K562 (cell line): ENCODE results near the gene DSP. TPM values are rescaled to one million over a fixed set of nuclear protein-coding genes. Genes with fewer than 3 reads are reported as not detected.

Source experiments
- BHLHE40 ChIP-seq: IDR thresholded peaks from 2 replicates; pipeline ENCODE4 v1.6.1; 2011; ENCODE audit warnings: low read length, improper control_type of control experiment
- ETS2 ChIP-seq: IDR thresholded peaks from 2 replicates; pipeline ENCODE4 v1.6.1; 2016; ENCODE audit warnings: borderline replicate concordance, missing genetic modification characterization, mild to moderate bottlenecking, moderate library complexity, missing compliant biosample characterization; ENCODE audit not compliant: poor library complexity, severe bottlenecking
- FOXK1 ChIP-seq: sonication (generic); formaldehyde crosslinking; IDR thresholded peaks from 2 replicates; pipeline ENCODE4 v1.8.0; 2022; ENCODE audit warnings: missing genetic modification reagents, mild to moderate bottlenecking, borderline replicate concordance
- FUS ChIP-seq: fragments of 200-400 bp; formaldehyde crosslinking; optimal IDR thresholded peaks from 2 replicates; pipeline ENCODE3; 2017; ENCODE audit warnings: low read depth, low read length
- HMBOX1 ChIP-seq: sonication (generic); IDR thresholded peaks from 2 replicates; pipeline ENCODE4 v1.6.1; 2016
- HNRNPK ChIP-seq: fragments of 200-400 bp; formaldehyde crosslinking; IDR thresholded peaks from one replicate; pipeline ENCODE4 v1.6.1; 2018; ENCODE audit warnings: mild to moderate bottlenecking, low read depth, low read length; ENCODE audit not compliant: poor library complexity, severe bottlenecking
- KLF13 ChIP-seq: fragments of 450-650 bp; IDR thresholded peaks from 2 replicates; pipeline ENCODE4 v1.6.1; 2016; ENCODE audit warnings: missing genetic modification characterization, low read depth, mild to moderate bottlenecking, missing compliant biosample characterization, moderate library complexity, borderline replicate concordance
- MNT ChIP-seq, 2 experiments: fragments of 450-650 bp; conservative IDR thresholded peaks; 2 replicates each; pipeline ENCODE4 v1.6.1; 2017; ENCODE audit warnings: mild to moderate bottlenecking in 2 of 2, moderate library complexity in 2 of 2
- NR2C1 ChIP-seq, 2 experiments: fragments of 450-650 bp; IDR thresholded peaks; 2 replicates each; pipeline ENCODE4 v1.6.1; 2017; ENCODE audit warnings: mild to moderate bottlenecking in 2 of 2, antibody characterized with exemption in 1 of 2, inconsistent platforms in 1 of 2, missing compliant biosample characterization in 1 of 2, missing genetic modification characterization in 1 of 2
- POLR2G ChIP-seq: fragments of 200-400 bp; formaldehyde crosslinking; IDR thresholded peaks from 2 replicates; pipeline ENCODE4 v1.6.1; 2017; ENCODE audit warnings: low read depth, mild to moderate bottlenecking, antibody characterized with exemption, low read length, moderate library complexity
- PTBP1 ChIP-seq: fragments of 200-400 bp; formaldehyde crosslinking; IDR thresholded peaks from 2 replicates; pipeline ENCODE4 v1.6.1; 2017; ENCODE audit warnings: low read depth, low read length
- STAG1 ChIP-seq: sonication (generic); formaldehyde crosslinking; IDR thresholded peaks from 2 replicates; pipeline ENCODE4 v1.5.0; 2020; ENCODE audit warnings: missing genetic modification reagents, borderline replicate concordance
- TAF9B ChIP-seq: fragments of 450-650 bp; IDR thresholded peaks from 2 replicates; pipeline ENCODE4 v1.6.1; 2018; ENCODE audit warnings: mild to moderate bottlenecking; ENCODE audit not compliant: partially characterized antibody
- TBL1XR1 ChIP-seq, 2 experiments: IDR thresholded peaks; 2 replicates each; pipeline ENCODE4 v1.6.1; 2012; ENCODE audit warnings: improper control_type of control experiment in 2 of 2, low read length in 2 of 2, mild to moderate bottlenecking in 1 of 2
- TSC22D4 ChIP-seq: fragments of 450-650 bp; IDR thresholded peaks from 2 replicates; pipeline ENCODE4 v1.6.1; 2016; ENCODE audit warnings: missing genetic modification characterization, missing biosample characterization, control low read depth
- USF2 ChIP-seq: sonication (generic); formaldehyde crosslinking; IDR thresholded peaks from 2 replicates; pipeline ENCODE4 v1.5.0; 2020; ENCODE audit warnings: missing genetic modification reagents
- ZBED1 ChIP-seq: IDR thresholded peaks from 2 replicates; pipeline ENCODE4 v1.6.1; 2014
- ZBTB43 ChIP-seq: sonication (generic); formaldehyde crosslinking; IDR thresholded peaks from 2 replicates; pipeline ENCODE4 v1.8.0; 2023; ENCODE audit warnings: mild to moderate bottlenecking, missing genetic modification reagents
- ZFP1 ChIP-seq: fragments of 450-650 bp; formaldehyde crosslinking; IDR thresholded peaks from 2 replicates; pipeline ENCODE4 v1.4.0; 2020; ENCODE audit warnings: mild to moderate bottlenecking, mixed read lengths
- ZNF165 ChIP-seq: fragments of 250-450 bp; sonication (Bioruptor Pico); IDR thresholded peaks from 2 replicates; pipeline ENCODE4 v1.4.0; 2020; ENCODE audit warnings: borderline replicate concordance
- ZNF232 ChIP-seq: sonication (generic); formaldehyde crosslinking; IDR thresholded peaks from 2 replicates; pipeline ENCODE4 v1.8.0; 2022; ENCODE audit warnings: mild to moderate bottlenecking, missing genetic modification reagents
- ZNF507 ChIP-seq: conservative IDR thresholded peaks from 2 replicates; pipeline ENCODE4 v1.6.1; 2017; ENCODE audit warnings: missing genetic modification characterization, missing compliant biosample characterization
- ZNF695 ChIP-seq: fragments of 450-650 bp; formaldehyde crosslinking; IDR thresholded peaks from 2 replicates; pipeline ENCODE4 v1.4.0; 2020; ENCODE audit warnings: mild to moderate bottlenecking, moderate library complexity
- ZNF717 ChIP-seq: fragments of 250-450 bp; sonication (Bioruptor Pico); IDR thresholded peaks from 2 replicates; pipeline ENCODE4 v1.5.0; 2021
- polyA plus RNA-seq, 8 experiments: library from polyadenylated mRNA; depleted of rRNA in 4 of 8; stranded (reverse) in 5 of 8; unstranded in 3 of 8; fragments of >200 nt; fragmentation: Nextera tagmentation in 2 of 8; fragmentation: Illumina TruSeq in 1 of 8; extraction: Ambion mirVana in 2 of 8; extraction: Trizol in 1 of 8; gene quantifications; 2 replicates each; pipeline versions ENCODE4 v1.2.1 to v1.2.3, GENCODE V29; 2011 to 2014; ENCODE audit warnings: inconsistent platforms in 1 of 8, missing spikeins in 1 of 8
- total RNA-seq, 7 experiments: library from RNA; depleted of rRNA in 6 of 7; stranded (reverse); fragments of >200 nt in 6 of 7; fragmentation: Illumina TruSeq in 2 of 7; extraction: Trizol in 2 of 7; gene quantifications; 2 replicates each; pipeline versions ENCODE4 v1.2.1 to v1.2.3, GENCODE V29; 2011 to 2021; ENCODE audit warnings: low replicate concordance in 1 of 7

The DSP gene
- total and polyA plus RNA-seq, 9 of the 15 experiments (the other 6 are each of a cell fraction or from before 2014, with no cell fraction given), result under 0.01 to 0.24 (median 0.03) TPM; not detected in 2

- peak; percentile 83 for TF ChIP-seq TAF9B
- no peak for TF ChIP-seq FUS
- TF ChIP-seq TBL1XR1 (IDR thresholded peaks at IDR 0.05; ENCODE audit: low read length in 2 of 2), result no peak
- no peak for TF ChIP-seq HNRNPK
- TF ChIP-seq ZNF232 (CRISPR knock-in tag), result no peak
- no peak for TF ChIP-seq HMBOX1
- peak; percentile 100 for TF ChIP-seq USF2
- no peak for TF ChIP-seq ZFP1 (CRISPR knock-in tag)
- no peak for TF ChIP-seq ZNF717 (CRISPR knock-in tag)
- no peak for TF ChIP-seq KLF13 (tag)
- TF ChIP-seq ZBED1, result no peak
- TF ChIP-seq ZNF507 (tag), result no peak
- TF ChIP-seq ETS2, result no peak
- no peak for TF ChIP-seq NR2C1 (IDR thresholded peaks at IDR 0.05)
- TF ChIP-seq NR2C1 (tag; IDR thresholded peaks at IDR 0.05), result no peak
- TF ChIP-seq TSC22D4, result no peak
- TF ChIP-seq STAG1 (CRISPR knock-in tag), result no peak
- no peak for TF ChIP-seq ZBTB43
- TF ChIP-seq BHLHE40, result peak; percentile 75; the same call in 1 of the 2 replicates
- no peak for TF ChIP-seq ZNF695 (CRISPR knock-in tag)
- TF ChIP-seq FOXK1 (CRISPR knock-in tag), result no peak
- no peak for TF ChIP-seq PTBP1
- peak; percentile 98 for TF ChIP-seq POLR2G
- no peak for TF ChIP-seq ZNF165 (CRISPR knock-in tag)
- peak; percentile 79 to 87 for TF ChIP-seq MNT (conservative IDR thresholded peaks at IDR 0.05)
Observed at GRCh38 chr6:7589949-7590917, 48.8 kb downstream of the DSP start, which contains the start of gene SNRNP48 (continued).
